Activated T-cell treated with anti-CD3 and anti-CD28 coated beads for 24 hours (primary cell): ENCODE results near the gene ECPAS.
"Not testable (repeated sequence)": the region's sequence is repeated elsewhere in the genome, so short reads cannot be mapped to it uniquely, and the experiment has no call there.

Experiments used
- DNase-seq: peaks from one replicate; pipeline ENCODE4 v3.0.0-alpha.2; 2020; ENCODE audit warnings: low read depth

Gene ECPAS

DNA sequence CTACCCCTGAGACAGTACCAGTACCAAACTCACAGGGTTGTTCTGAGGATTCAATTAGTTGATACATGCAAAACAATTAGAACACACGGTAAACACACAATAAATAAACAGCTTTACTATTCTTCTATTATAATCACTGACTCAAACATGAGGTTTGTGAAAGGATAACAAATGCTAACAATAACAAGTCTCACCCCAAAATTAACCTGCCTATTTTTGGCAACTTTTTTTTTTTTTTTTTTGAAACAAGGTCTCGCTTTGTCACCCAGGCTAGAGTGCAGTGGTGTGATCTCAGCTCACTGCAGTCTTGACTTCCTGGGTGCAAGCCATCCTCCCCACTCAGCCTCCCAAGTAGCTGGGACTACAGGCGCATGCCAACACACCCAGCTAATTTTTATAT lies 6.5 kb downstream of the ECPAS start:
- DNase-seq, result no peak

DNA sequence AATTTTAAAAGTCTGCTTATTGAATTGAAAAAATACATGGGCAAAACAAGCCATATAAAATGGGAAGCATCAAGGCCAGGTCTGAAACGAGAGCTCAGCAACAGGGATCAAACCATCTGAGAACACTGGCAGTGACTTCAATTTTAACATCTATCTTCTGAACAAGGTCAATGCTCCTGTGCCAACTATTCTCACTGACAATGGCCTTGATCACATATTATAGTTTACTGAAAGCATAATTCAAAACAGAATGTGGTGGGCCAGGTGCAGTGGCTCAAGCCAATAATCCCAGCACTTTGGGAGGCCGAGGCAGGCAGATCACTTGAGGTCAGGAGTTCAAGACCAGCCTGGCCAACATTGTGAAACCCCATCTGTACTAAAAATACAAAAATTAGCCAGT lies 9.0 kb downstream of the ECPAS start:
- DNase-seq, result no peak

DNA sequence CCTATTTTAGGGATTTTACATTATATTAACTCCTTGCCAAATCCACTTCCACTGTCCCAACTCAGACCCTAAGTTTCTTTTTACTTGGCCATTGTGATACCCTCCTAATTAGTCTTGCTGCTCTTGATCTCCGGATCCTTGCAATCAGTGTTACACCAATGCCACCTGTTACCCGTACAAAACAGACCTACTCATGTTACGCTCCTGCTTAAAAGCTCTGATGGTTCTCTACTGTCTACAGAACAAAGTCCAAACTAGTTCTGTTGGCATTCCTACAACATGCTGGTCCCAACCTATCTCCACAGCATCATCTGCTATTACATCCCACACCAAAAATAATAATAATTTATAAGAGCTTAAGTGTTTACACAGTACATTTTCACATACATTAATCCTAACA lies 9.8 kb downstream of the ECPAS start:
- no peak for DNase-seq

DNA sequence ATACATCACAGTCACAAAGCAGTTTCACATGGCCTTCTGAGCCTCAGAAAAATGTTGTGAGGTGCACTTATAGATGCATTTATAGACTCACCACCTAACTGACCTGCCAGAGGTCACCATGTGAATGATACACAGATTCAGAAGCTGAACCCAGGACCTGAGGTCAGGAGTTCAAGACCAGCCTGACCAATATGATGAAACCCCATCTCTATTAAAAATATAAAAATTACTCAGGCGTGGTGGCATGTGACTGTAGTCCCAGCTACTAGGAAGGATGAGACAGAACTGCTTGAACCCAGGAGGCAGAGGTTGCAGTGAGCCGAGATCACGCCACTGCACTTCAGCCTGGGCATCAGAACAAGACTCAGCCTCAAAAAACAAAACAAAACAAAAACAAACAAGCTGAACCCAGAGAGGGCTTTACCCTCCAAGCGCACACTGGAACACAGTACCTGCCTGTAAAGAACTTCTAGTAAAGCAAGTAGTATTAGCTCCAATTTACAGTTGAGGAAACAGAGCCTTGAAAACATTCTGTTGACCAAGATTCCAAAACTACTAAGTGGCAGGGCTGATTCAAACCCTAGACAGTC lies 16.3 kb downstream of the ECPAS start:
- DNase-seq, result no peak

DNA sequence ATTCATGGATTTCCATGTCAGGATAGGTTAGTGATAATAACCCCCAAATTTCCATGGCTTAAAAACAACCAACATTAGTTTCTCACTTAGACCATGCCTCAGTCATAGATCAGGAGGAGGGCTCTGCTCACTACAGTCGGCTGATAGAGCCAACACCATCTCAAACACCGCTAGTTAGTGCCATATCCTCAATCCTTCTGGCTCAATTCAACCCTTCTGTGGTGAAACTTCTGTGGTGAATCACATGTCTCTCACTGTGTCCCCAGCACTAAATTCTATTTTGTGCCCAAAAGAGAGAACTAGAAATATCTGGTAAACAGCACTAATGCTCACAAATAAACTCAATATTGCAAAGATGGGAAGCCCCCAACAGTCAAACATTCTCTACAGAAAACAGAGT lies 21.1 kb downstream of the ECPAS start:
- no peak for DNase-seq

DNA sequence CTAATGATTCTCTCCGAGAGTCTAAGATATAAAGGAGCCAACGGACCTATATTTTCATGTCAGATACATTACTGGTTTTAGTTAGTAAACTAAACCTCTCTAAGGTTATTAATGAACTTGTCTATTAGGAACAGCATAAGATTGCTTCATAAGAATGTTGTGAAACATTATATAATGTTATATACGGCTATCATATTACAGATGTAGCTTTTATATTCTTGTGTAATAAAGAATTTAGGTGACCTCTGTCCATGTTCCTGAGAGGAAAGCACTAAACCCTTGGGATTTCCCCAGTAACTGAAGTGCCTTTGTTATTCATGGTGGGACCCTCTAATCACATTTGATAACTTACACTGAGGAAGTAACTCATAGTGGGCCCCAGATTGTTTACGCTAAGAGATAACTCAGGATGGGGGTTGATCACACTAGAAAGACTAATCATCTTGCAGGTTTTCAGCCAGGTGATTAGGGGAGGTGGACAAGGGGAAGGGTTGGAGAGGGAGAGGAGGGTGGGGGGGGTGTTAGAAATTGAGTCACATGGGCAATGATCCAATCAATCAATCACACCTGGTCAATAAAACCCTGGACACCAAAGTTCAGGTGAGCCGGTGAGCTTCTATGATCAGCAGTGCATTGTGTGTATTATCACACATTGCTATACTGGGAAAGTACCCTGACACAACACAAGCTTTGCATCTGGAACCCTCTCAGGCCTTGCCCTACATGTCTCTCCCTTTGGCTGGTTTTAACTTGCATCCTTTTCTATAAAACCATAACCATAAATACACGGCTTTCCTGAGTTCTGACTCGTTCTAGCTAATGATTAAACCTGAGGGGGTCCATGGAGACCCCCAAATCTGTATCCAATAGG lies 25.8 kb downstream of the ECPAS start:
- no peak for DNase-seq

DNA sequence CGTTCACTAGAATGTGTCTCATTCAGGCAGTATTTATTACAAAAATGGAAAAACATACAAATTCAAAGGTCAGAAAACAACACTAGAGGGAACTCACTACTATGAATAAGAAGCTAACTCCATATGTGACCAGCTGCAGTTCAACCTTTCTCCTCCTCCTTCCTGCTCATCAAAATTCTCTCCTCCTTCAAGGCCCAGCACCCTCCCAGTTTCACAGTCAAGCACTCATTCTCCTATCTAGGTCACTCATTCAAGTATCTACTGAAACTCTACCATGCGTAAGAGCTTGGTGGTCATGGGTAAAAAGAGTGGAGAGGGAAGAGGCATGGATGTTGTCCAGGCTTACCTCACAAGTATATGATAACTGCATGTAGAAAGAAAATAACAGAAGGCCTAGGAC lies 27.7 kb downstream of the ECPAS start:
- DNase-seq, result no peak

DNA sequence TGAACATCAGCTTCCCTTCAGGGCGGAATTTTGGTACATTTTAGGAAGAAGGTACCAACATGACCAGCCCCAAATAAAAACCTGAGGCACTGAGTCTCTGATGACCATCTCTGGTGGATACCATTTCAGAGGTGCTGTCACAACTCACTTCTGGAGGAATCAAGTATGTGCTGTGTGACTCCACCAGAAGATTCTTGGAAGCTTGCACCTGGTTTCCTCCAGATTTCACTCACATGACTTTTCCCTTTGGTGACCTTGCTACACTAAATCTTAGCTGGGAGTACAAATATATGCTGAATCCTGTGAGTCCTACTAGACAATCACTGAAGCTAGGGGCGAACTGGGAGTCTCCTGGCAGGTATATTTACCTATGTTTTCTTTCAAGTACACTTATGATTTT lies 28.5 kb downstream of the ECPAS start:
- no peak for DNase-seq

DNA sequence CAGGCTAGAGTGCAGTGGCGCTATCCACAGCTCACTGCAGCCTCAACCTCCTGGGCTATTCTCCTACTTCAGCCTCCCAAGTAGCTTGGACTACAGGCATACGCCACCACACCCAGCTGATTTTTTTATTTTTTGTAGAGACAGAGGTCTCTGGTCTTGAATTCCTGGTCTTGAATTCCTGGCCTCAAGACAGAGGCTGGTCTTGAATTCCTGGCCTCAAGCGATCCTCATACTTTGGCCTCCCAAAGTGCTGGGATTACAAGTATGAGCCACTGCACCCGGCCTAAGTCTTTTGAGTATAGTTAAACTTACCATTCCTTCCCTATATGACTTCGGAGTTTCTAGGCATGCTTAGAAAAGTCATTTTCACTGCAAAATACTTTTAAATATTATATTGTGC lies 29.4 kb downstream of the ECPAS start:
- no peak for DNase-seq

DNA sequence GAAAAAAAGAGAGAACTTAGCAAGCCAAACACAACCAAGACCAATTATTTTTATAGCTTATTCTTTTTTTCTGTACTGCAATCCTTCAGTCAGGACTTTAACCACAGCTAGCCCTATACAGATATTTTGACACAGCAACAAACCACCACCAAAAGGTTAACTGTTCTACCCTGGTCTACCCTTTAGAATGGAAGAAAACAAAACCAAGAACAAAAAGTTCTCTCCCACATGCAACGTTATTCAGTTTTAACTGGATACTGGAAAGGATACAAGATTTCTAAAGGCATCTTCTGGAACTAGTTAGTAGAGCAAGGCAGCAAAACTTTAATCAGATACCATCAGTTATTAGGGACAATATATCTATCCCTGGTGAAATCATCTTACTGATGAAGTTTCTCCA lies 32.6 kb downstream of the ECPAS start:
- no peak for DNase-seq

DNA sequence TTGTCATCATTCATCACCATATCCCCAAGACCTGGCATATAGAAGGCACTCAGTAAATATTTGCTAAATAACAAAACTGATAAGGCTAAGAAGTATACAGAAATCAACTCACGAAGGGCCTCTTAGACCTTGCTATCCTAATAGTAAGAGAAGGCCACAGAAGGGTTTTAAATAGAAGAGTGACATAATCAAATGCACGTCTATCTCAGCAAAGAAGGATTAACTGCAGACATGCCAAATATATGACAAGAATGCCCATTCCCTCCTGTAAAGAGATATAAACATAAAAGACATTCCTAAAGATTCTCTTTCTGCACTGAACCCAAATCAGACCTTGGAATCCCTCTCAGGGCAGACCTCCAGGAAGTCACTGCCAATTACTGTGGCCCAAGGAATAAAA lies 34.1 kb downstream of the ECPAS start:
- no peak for DNase-seq

DNA sequence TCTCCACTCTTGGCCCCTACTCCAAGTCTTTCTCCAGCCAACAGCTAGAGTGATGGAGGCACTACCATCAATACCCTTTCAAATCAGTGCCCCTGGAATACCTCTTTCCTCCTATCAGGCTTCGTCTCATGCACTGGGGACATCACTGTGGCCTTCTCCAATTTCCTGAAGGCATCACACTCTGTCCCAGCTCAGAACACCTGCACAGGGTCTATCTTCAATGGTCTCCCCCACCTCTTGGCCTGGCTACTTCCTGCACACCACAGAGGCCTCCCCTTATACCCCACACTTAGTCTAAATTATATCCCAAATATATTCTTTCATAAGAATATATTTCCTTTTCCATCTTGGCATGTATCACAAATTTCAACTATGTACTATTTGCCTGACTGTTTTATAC lies 34.5 kb downstream of the ECPAS start:
- no peak for DNase-seq

DNA sequence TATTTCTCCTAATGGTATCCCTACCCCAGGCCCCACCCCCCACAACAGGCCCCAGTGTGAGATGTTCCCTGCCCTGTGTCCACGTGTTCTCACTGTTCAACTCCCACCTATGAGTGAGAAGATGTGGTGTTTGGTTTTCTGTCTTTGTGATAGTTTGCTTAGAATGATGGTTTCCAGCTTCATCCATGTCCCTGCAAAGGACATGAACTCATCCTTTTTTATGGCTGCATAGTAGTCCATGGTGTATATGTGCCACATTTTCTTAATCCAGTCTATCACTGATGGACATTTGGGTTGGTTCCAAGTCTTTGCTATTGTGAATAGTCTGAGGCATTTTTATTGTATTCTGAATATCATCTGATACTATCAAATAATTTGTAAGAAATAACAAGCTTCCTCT lies 38.4 kb downstream of the ECPAS start:
- not testable (repeated sequence) for DNase-seq

DNA sequence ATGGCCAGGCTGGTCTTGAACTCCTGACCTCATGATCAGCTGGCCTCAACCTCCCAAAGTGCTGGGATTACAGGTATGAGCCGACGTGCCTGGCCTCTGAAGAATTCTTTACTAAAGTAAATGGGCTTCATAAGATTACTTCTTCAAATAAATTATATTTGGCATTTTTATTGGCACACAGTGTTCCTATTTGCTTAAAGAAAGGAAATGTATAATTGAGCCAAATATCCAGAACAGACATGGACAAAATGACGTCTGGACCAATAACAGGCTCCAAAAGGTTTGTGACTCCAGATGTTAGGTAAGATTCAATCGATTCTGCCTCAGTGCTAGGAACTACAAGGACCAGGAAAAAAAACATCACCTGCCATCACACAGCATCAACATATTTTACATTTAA lies 40.7 kb downstream of the ECPAS start:
- DNase-seq, result no peak

DNA sequence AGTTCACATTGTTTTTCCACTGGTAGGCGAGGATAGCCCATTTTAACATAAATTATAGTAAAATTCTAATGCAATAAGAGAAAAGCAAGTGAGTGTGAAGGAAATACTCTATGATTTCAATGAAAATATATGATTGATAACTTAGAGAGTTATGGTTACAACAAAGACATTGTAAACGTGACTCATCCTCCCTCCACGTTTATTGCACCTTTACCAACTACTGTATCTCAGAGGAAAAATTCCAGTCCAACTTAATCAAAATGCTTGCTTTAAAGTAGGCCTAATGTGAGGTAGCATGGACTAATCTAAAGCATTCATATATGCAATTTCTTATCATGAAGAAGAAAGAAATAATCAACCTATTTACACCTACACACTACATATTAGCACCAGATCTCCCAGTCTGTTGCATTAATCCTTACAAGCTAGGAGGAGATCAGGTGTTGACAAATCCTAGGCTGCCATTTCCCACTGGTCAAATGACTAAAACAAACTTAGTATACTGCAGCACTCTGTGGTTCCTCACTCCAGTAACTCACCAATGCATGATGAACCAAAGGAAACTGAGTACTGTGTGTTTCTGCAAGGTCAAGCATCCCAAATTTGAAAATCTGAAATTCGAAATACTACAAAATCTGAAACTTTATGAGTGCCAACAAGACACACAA lies 41.7 kb downstream of the ECPAS start:
- no peak for DNase-seq

DNA sequence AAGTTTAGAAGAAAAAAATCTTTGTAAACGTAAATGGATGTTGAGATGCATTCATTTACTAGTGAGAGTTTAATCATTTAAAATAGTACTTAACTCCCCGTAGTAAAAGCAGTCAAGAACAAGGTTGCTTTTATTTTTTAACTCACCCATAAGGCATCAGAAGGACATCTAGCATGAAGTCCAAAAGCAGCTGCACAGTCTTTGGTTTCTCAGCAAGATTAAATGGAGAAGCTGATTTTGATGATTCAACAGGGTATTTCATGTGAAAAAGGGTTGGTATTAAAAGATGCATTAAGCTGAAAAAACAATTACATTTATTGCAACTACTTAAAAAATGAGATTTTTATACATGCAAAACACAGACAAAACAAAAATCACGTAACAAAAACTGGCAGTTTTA lies 44.0 kb downstream of the ECPAS start:
- DNase-seq, result no peak

DNA sequence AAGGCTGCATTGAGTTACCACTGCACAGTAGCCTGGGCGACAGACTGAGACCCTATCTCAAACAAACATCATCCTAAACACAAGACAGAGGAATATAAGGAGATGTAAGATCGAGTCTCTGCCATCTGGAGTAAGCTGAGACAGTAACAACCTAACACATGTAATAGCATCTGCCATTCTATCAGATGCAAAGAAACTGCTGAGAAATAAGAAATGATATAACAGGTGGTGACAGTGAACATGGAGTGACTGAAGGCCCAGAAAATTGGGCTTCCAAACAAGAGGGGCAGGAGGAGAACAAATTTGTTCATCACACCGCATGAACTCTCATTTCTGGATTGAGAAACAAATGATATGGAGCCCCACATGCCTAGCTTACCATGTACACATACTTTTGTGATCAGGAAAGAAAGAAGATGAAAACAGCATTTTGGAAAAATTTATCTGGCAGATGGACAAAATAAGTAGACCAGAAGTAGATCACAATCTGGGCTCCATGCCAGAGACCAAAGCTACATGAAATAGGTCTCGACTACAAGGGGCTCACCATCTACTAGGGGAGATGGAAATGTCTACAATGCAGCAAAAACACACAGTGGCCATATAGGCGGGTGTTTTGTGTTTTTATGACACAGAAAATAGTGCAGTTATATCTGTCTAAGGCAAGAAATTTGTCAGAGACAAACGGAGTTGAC lies 45.5 kb downstream of the ECPAS start:
- no peak for DNase-seq

DNA sequence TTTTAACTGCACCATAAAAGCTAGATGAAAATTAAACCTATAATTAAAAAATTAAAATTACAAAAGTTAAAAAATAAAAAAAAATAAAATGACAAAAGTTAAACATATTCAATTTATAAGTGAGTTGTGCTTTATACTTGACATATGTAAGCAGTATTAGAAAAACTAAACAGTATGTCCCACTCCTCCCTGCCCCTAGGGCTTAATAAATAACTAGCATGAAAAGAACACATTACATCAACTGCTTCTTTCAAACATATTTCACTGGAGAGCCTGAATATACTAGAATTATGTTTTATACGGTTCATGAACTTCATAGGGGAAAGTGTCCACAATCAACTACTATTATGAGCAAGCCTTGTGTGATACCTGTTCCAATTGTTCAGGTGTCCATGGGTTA lies 47.6 kb downstream of the ECPAS start:
- DNase-seq, result no peak

DNA sequence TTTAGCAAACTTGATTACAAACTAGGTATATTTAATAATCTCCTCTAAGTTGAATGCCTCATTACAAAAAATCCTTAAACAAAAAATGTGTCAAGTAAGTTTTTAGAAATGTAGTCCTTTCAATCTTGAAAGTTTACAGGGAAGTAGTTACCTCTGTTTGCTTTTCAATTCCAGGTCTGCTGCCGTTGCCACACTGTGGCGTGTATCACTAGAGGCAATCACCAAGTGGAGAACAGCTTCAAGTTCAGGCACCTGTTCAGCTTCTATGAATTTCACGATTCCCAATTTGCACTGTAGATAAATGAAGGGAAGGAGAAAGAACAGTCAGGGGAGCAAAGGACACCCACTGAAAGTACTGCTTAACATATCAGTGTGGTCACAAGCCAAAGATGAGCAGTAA lies 51.1 kb downstream of the ECPAS start:
- no peak for DNase-seq

DNA sequence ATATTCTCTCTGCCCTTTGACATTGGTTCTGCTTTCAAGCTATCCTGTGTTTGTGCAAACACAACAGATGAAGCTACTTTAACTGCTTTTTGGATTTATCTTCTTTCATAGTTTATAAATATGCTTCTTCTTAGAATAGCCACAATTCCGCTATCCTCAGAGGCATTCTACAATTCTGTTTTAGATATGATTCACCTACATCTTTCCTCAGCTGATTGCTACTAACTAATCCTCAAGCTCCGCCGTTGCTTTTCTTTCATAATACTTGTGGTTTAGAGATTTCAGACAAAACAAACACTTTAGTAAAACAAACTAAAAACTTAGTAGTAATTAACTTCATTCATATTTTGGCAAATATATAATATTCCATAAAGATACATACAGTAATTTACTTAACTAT lies 52.5 kb downstream of the ECPAS start:
- DNase-seq, result no peak

DNA sequence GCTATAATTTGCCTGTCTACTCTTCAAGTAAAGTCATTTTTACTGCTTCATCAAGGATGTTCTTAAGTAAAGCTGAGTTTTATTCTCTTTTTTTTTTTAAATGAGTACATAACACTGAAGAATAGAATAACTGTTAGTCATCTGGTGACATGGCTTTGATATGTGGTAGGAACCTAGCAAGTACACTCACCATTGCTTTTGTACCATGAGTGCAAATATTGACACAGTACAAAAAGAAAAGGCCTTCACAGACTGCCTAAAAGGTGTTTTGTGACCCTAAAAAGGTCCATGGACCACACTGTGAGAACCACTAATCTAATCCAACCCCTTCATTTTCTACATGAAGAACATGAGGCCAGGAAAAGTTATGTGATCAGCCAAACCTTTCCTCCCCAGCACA lies 55.0 kb downstream of the ECPAS start:
- DNase-seq, result no peak

DNA sequence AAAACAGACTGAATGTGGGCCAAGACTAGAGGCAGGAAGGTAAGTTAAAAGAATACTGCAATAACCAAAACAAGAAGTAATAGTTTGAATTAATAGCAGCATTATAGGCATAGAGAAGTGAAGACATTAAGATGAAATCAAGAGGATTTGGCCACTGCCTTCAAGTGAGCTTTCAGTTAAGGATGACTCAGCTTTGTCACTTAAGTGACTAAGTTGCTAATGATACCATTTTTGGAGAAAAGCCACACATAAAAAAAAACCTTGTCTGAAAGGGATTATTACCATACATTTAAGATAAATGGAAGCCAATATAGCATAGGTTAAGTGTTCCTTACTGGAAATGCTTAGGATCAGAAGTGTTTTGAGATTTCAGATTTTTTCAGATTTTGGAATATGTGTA lies 57.0 kb downstream of the ECPAS start:
- no peak for DNase-seq

DNA sequence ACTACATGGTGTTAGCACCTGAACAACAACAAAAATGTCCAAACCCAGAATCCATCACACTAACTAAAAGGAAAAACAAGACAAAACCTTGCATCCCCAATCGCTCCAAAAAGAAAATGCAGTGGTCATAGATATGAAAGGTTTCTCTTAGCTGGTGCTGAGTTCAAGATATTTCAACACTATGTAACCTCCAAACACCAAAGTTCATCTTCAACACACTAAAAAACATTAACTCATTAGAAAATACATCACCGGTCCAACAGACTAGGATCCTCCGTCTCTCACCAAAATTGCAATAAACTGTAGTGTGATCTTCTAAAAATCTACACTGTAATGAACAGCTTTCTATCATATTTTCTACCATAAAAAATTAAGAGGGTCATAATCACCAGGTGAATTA lies 60.8 kb downstream of the ECPAS start:
- no peak for DNase-seq
